HG02571 (cell line): ENCODE results near the gene NR6A1.

Experiments
- ATAC-seq: cut with Tn5 transposase; IDR thresholded peaks from one replicate; pipeline ENCODE4 v1.9.1; 2021; ENCODE audit warnings: mild to moderate bottlenecking, moderate library complexity; ENCODE audit not compliant: unreplicated experiment

Gene NR6A1

GRCh38 chr9:124696101-124696500, 75.0 kb downstream of the NR6A1 start:
- ATAC-seq: no peak

- ATAC-seq: no peak
Measured at GRCh38 chr9:124695280-124695890, 75.7 kb downstream of the NR6A1 start.

GRCh38 chr9:124694414-124695279, 76.5 kb downstream of the NR6A1 start:
- ATAC-seq: no peak

GRCh38 chr9:124693403-124693802, 77.7 kb downstream of the NR6A1 start:
- no peak for ATAC-seq

- no peak for ATAC-seq
Measured at GRCh38 chr9:124688238-124688904, 82.7 kb downstream of the NR6A1 start.

GRCh38 chr9:124686918-124687317, 84.2 kb downstream of the NR6A1 start:
- ATAC-seq: no peak

GRCh38 chr9:124685217-124685616, 85.9 kb downstream of the NR6A1 start:
- no peak for ATAC-seq

GRCh38 chr9:124684169-124684568, 86.9 kb downstream of the NR6A1 start:
- ATAC-seq: no peak

- ATAC-seq: no peak
Measured at GRCh38 chr9:124683043-124683442, 88.1 kb downstream of the NR6A1 start.

GRCh38 chr9:124680714-124681390, 90.3 kb downstream of the NR6A1 start:
- no peak for ATAC-seq

GRCh38 chr9:124680049-124680448, 91.1 kb downstream of the NR6A1 start:
- ATAC-seq: no peak

GRCh38 chr9:124676159-124676551, 95.0 kb downstream of the NR6A1 start:
- ATAC-seq: no peak

- no peak for ATAC-seq
Measured at GRCh38 chr9:124675261-124676158, 95.6 kb downstream of the NR6A1 start.

GRCh38 chr9:124674651-124675050, 96.5 kb downstream of the NR6A1 start:
- no peak for ATAC-seq

- no peak for ATAC-seq
Measured at GRCh38 chr9:124673063-124673462, 98.0 kb downstream of the NR6A1 start.

- ATAC-seq: no peak
Measured at GRCh38 chr9:124671861-124672260, 99.2 kb downstream of the NR6A1 start.

- ATAC-seq: no peak
Measured at GRCh38 chr9:124666642-124667041, 104.5 kb downstream of the NR6A1 start.

GRCh38 chr9:124665391-124666058, 105.6 kb downstream of the NR6A1 start:
- no peak for ATAC-seq

GRCh38 chr9:124664143-124664542, 107.0 kb downstream of the NR6A1 start:
- ATAC-seq: no peak
